K562 (cell line): Measurements from ENCODE around the gene SP6. TPM values are rescaled to one million over a fixed set of nuclear protein-coding genes. Genes with fewer than 3 reads are reported as not detected.

Source experiments
- ATAC-seq: fragments of 200-7000 bp; cut with Tn5 transposase; 3 replicates; pipeline ENCODE4 v1.9.1; 2020; ENCODE audit warnings: moderate library complexity
- BruUV-seq: library from RNA; stranded (reverse); fragments of 400-500 nt; replicated peaks from 2 replicates; lab custom pipeline; 2021; lab: Mats Ljungman, UMichigan
- CTCF ChIA-PET: fragments of 300-600 bp; formaldehyde crosslinking; extraction: SDS; loops from one replicate; lab custom pipeline; 2021; ENCODE audit warnings: low intra/inter-chr PET ratio; lab: Yijun Ruan, JAX
- POLR2A ChIA-PET: fragments of 300-600, 350-650 bp; sonication (Branson Sonifier 250); formaldehyde crosslinking; extraction: SDS; loops from one replicate; lab custom pipeline; 2021; ENCODE audit warnings: antibody characterized with exemption, inconsistent platforms; lab: Yijun Ruan, JAX
- DNase-seq, 4 experiments: peaks; one replicate each; pipeline versions ENCODE4 v3.0.0 to v3.0.0-alpha.2; 2011 to 2018; ENCODE audit warnings: low spot score in 3 of 4, mixed read lengths in 3 of 4; ENCODE audit errors: extremely low read depth in 1 of 4
- FAIRE-seq: peaks from 2 replicates; lab custom pipeline; 2011; peaks lifted over from hg19 to GRCh38; lab: Jason Lieb, UNC
- H2AFZ ChIP-seq: 2 replicates; pipeline ENCODE4 v1.6.0; 2011; ENCODE audit warnings: low read depth, low read length, control low read depth, inconsistent platforms
- H3K27ac ChIP-seq: fragments of 200-600 bp; 3 replicates; pipeline ENCODE4 v1.8.0; 2011; ENCODE audit warnings: low read depth, mild to moderate bottlenecking, control low read depth, inconsistent platforms, low read length, moderate library complexity, mixed read lengths; ENCODE audit errors: extremely low read depth
- H3K27me3 ChIP-seq, 2 experiments: fragments of 300-600 bp in 1 of 2; 2 replicates in 1 of 2; 3 replicates in 1 of 2; pipeline versions ENCODE4 v1.6.0 to v1.8.0; 2011; ENCODE audit warnings: inconsistent platforms in 2 of 2, low read length in 2 of 2, mild to moderate bottlenecking in 1 of 2, mixed read lengths in 1 of 2, moderate library complexity in 1 of 2; ENCODE audit not compliant: control insufficient read depth in 2 of 2, insufficient read depth in 2 of 2
- H3K36me3 ChIP-seq: fragments of 300-600 bp; 3 replicates; pipeline ENCODE4 v1.8.0; 2011; ENCODE audit warnings: mild to moderate bottlenecking, low read length, inconsistent platforms; ENCODE audit not compliant: control insufficient read depth, insufficient read depth
- H3K4me1 ChIP-seq, 2 experiments: fragments of 200-600 bp in 1 of 2; replicated peaks in 1 of 2; 2 replicates in 1 of 2; 3 replicates in 1 of 2; pipeline versions ENCODE4 v1.5.1 to v1.8.0; 2011; ENCODE audit warnings: inconsistent platforms in 2 of 2, low read length in 2 of 2, mild to moderate bottlenecking in 1 of 2, mixed read lengths in 1 of 2, moderate library complexity in 1 of 2; ENCODE audit not compliant: control insufficient read depth in 2 of 2, insufficient read depth in 2 of 2
- H3K4me2 ChIP-seq: 2 replicates; pipeline ENCODE4 v1.6.1; 2011; ENCODE audit warnings: low read length, control low read depth, inconsistent platforms, mixed read lengths; ENCODE audit not compliant: insufficient read depth
- H3K4me3 ChIP-seq: fragments of 200-600 bp; sonication (generic), shearing (Covaris generic); 2 replicates; pipeline ENCODE4 v1.5.1; 2016; ENCODE audit warnings: control low read depth, inconsistent platforms
- H3K79me2 ChIP-seq: fragments of 200-600 bp; 3 replicates; pipeline ENCODE4 v1.8.0; 2011; ENCODE audit warnings: low read length, inconsistent platforms; ENCODE audit not compliant: control insufficient read depth, insufficient read depth
- H3K9ac ChIP-seq, 2 experiments: 2 replicates each; pipeline versions ENCODE4 v1.6.0 to v1.6.1; 2011; ENCODE audit warnings: low read depth in 2 of 2, low read length in 2 of 2, control low read depth in 1 of 2, inconsistent platforms in 1 of 2, mild to moderate bottlenecking in 1 of 2, mixed read lengths in 1 of 2; ENCODE audit not compliant: insufficient read depth in 1 of 2
- H3K9me1 ChIP-seq: one replicate; pipeline ENCODE4 v1.6.0; 2011; ENCODE audit warnings: inconsistent platforms, mild to moderate bottlenecking, low read length, moderate library complexity; ENCODE audit not compliant: control insufficient read depth, insufficient read depth
- H3K9me3 ChIP-seq: replicated peaks from 2 replicates; pipeline ENCODE4 v1.5.1; 2011; ENCODE audit warnings: low read depth, low read length, inconsistent platforms; ENCODE audit not compliant: control insufficient read depth, insufficient read depth
- H4K20me1 ChIP-seq: replicated peaks from 2 replicates; pipeline ENCODE4 v1.6.1; 2011; ENCODE audit warnings: low read length, inconsistent platforms, mixed read lengths; ENCODE audit not compliant: control insufficient read depth, insufficient read depth
- CHD1 ChIP-seq: fragments of 200-600 bp; sonication (generic); IDR thresholded peaks from one replicate; pipeline ENCODE4 v1.6.1; 2012; ENCODE audit warnings: mild to moderate bottlenecking, moderate library complexity, low read length, inconsistent platforms
- COPS2 ChIP-seq: fragments of 450-650 bp; conservative IDR thresholded peaks from 2 replicates; pipeline ENCODE4 v1.6.1; 2016; ENCODE audit warnings: mild to moderate bottlenecking, moderate library complexity
- HDAC3 ChIP-seq: fragments of 450-650 bp; IDR thresholded peaks from 2 replicates; pipeline ENCODE4 v1.6.1; 2018; ENCODE audit warnings: borderline replicate concordance, mild to moderate bottlenecking, moderate library complexity; ENCODE audit not compliant: partially characterized antibody
- ILF3 ChIP-seq: fragments of 450-650 bp; IDR thresholded peaks from 2 replicates; pipeline ENCODE4 v1.6.1; 2018; ENCODE audit warnings: antibody characterized with exemption, mild to moderate bottlenecking, moderate library complexity, borderline replicate concordance
- NCOA4 ChIP-seq: fragments of 450-650 bp; IDR thresholded peaks from 2 replicates; pipeline ENCODE4 v1.6.1; 2018; ENCODE audit warnings: mild to moderate bottlenecking; ENCODE audit not compliant: partially characterized antibody
- NCOR1 ChIP-seq: fragments of 450-650 bp; IDR thresholded peaks from 2 replicates; pipeline ENCODE4 v1.6.1; 2016; ENCODE audit warnings: mild to moderate bottlenecking, moderate library complexity
- NFIX ChIP-seq: fragments of 250-450 bp; sonication (Bioruptor Pico); IDR thresholded peaks from 2 replicates; pipeline ENCODE4 v1.4.0; 2020; ENCODE audit warnings: low read depth, mild to moderate bottlenecking, moderate library complexity
- NUFIP1 ChIP-seq: fragments of 450-650 bp; IDR thresholded peaks from 2 replicates; pipeline ENCODE4 v1.6.1; 2018; ENCODE audit not compliant: partially characterized antibody
- PRDM10 ChIP-seq: fragments of 450-650 bp; IDR thresholded peaks from 2 replicates; pipeline ENCODE4 v1.6.1; 2018; ENCODE audit not compliant: partially characterized antibody
- SMARCE1 ChIP-seq: fragments of 450-650 bp; IDR thresholded peaks from 2 replicates; pipeline ENCODE4 v1.7.1; 2016; ENCODE audit warnings: mild to moderate bottlenecking
- SP2 ChIP-seq: IDR thresholded peaks from 2 replicates; pipeline ENCODE4 v1.6.1; 2011; ENCODE audit warnings: mild to moderate bottlenecking, low read depth, low read length, moderate library complexity; ENCODE audit not compliant: poor library complexity, severe bottlenecking; ENCODE audit errors: extremely low read depth
- TARDBP ChIP-seq: fragments of 450-650 bp; IDR thresholded peaks from 2 replicates; pipeline ENCODE4 v1.6.1; 2016
- TCF7 ChIP-seq: sonication (generic); IDR thresholded peaks from 2 replicates; pipeline ENCODE4 v1.6.1; 2016; ENCODE audit warnings: antibody characterized with exemption, borderline replicate concordance
- ZBTB8A ChIP-seq: fragments of 450-650 bp; IDR thresholded peaks from 2 replicates; pipeline ENCODE4 v1.6.1; 2018; ENCODE audit warnings: mild to moderate bottlenecking, moderate library complexity; ENCODE audit not compliant: partially characterized antibody
- ZMIZ1 ChIP-seq, 2 experiments: fragments of 150-350 bp in 1 of 2; IDR thresholded peaks; 2 replicates each; pipeline ENCODE4 v1.6.1; 2012 to 2016; ENCODE audit warnings: low read depth in 2 of 2, low read length in 2 of 2, mild to moderate bottlenecking in 1 of 2, moderate library complexity in 1 of 2
- ZNF3 ChIP-seq: fragments of 250-450 bp; sonication (Bioruptor Pico); IDR thresholded peaks from 2 replicates; pipeline ENCODE4 v1.5.0; 2021; ENCODE audit warnings: mild to moderate bottlenecking, moderate library complexity
- WGBS: fragments of 100-300 bp; shearing (Covaris generic); methylation state at CpG from one replicate; pipeline ENCODE4 v1.1.6; 2016; ENCODE audit warnings: low coverage, mixed read lengths; ENCODE audit not compliant: insufficient coverage; ENCODE audit errors: missing lambda C conversion rate; 5-methylcytosine and 5-hydroxymethylcytosine counted together
- in situ Hi-C: fragments of 300-500 bp; cut with MboI; formaldehyde crosslinking; loops from 4 replicates; pipeline ENCODE4 v1.15.0; 2018; ENCODE audit warnings: inconsistent platforms, mixed read lengths
- intact Hi-C: fragments of 100-400 bp; cut with micrococcal nuclease; formaldehyde crosslinking; loops from 2 replicates; pipeline ENCODE4 v1.14.2; 2022
- polyA plus RNA-seq, 8 experiments: library from polyadenylated mRNA; depleted of rRNA in 4 of 8; stranded (reverse) in 5 of 8; unstranded in 3 of 8; fragments of >200 nt; fragmentation: Nextera tagmentation in 2 of 8; fragmentation: Illumina TruSeq in 1 of 8; extraction: Ambion mirVana in 2 of 8; extraction: Trizol in 1 of 8; gene quantifications; 2 replicates each; pipeline versions ENCODE4 v1.2.1 to v1.2.3, GENCODE V29; 2011 to 2014; ENCODE audit warnings: inconsistent platforms in 1 of 8, missing spikeins in 1 of 8
- total RNA-seq, 7 experiments: library from RNA; depleted of rRNA in 6 of 7; stranded (reverse); fragments of >200 nt in 6 of 7; fragmentation: Illumina TruSeq in 2 of 7; extraction: Trizol in 2 of 7; gene quantifications; 2 replicates each; pipeline versions ENCODE4 v1.2.1 to v1.2.3, GENCODE V29; 2011 to 2021; ENCODE audit warnings: low replicate concordance in 1 of 7

The SP6 gene
- total and polyA plus RNA-seq, 9 of the 15 experiments (the other 6 are each of a cell fraction or from before 2014, with no cell fraction given), result 0.11 to 7.9 (median 2.2) TPM

DNA sequence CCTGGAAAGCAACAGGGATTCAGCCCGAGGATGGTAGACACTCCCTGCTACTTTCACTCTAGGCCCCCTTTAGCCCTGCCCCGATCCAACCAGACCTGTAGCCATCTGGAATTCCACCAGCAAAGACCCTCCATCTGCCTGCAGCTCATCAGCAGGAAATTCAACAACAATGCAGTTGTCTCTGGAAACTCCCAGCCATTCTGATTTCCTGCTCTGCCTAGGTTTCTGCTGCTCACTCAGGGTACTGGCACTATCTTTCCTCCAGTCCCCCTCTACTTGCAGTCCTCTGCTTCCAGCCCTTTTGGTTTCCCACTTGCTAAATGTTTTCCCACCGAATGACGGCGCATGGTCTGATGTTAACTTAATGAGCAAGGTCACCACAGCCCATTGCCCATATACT is 2.7 kb upstream of the SP6 start:
- intact Hi-C loops, result no loop called here
- Histone ChIP-seq H3K4me2 (no peak overlapping the region), H3K36me3 (no peaks in the 10 kb centered on the region), H4K20me1 (no peaks in the 10 kb centered on the region), H3K27me3 (peaks cover 0 to 2% of the 10 kb centered on the region in 2 experiments; a peak in 1 of 5 replicates), H3K9ac (no peak overlapping the region), H3K4me3 (no peak overlapping the region), H3K9me1 (no peaks in the 10 kb centered on the region), H3K4me1 (peaks cover 31 to 33% of the 10 kb centered on the region in 2 experiments; a peak in 4 of 5 replicates), H3K27ac (no peak overlapping the region), H2AFZ (no peak overlapping the region), H3K9me3 (no peaks in the 10 kb centered on the region), H3K79me2 (peaks cover 18% of the 10 kb centered on the region)
- ATAC-seq (no peak), DNase-seq (no peak), FAIRE-seq (no peak)
- BruUV-seq, result no TSS peak
- TF ChIP-seq ZBTB8A (no peak), TCF7 (no peak), ILF3 (no peak), ZMIZ1 (IDR thresholded peaks at IDR 0.05; ENCODE audit: low read depth in 2 of 2, low read length in 2 of 2) (no peak), NFIX (CRISPR knock-in tag) (no peak), SMARCE1 (no peak), TARDBP (no peak), COPS2 (no peak), NUFIP1 (no peak), NCOA4 (no peak), ZNF3 (CRISPR knock-in tag) (no peak), NCOR1 (no peak), PRDM10 (no peak), CHD1 (no peak), SP2 (no peak), HDAC3 (no peak)
- 48% methylated on average over 5 of the region's 5 CpGs for WGBS
- ChIA-PET CTCF (interaction anchor here (1.3 kb wide), 1 partner anchor 12 kb away, joined by 4 read pairs; the partner anchor contains the start of gene SCRN2), POLR2A (interaction anchor here (1.0 kb wide), 2 partner anchors 13 to 38 kb away, joined by 3 read pairs; no protein-coding TSS in a partner anchor)
- in situ Hi-C loops, result no loop called here
